Glutamatergic neuron (in vitro differentiated cells): ENCODE results near the gene GLB1L3. TPM values are rescaled to one million over a fixed set of nuclear protein-coding genes. Genes with fewer than 3 reads are reported as not detected.

Experiments used
- DNase-seq: peaks from one replicate; pipeline ENCODE4 v3.0.0; 2022
- H3K27ac Mint-ChIP-seq: one replicate; pipeline ENCODE4 v1.8.0; 2020; ENCODE audit warnings: mild to moderate bottlenecking, mixed read lengths, inconsistent platforms; ENCODE audit not compliant: unreplicated experiment
- H3K27me3 Mint-ChIP-seq: one replicate; pipeline ENCODE4 v1.8.0; 2020; ENCODE audit warnings: mild to moderate bottlenecking, moderate library complexity, mixed read lengths, inconsistent platforms; ENCODE audit not compliant: unreplicated experiment
- H3K36me3 Mint-ChIP-seq: one replicate; pipeline ENCODE4 v1.8.0; 2020; ENCODE audit warnings: mild to moderate bottlenecking, mixed read lengths, inconsistent platforms; ENCODE audit not compliant: unreplicated experiment
- H3K4me1 Mint-ChIP-seq: one replicate; pipeline ENCODE4 v1.8.0; 2020; ENCODE audit warnings: mild to moderate bottlenecking, low read depth, mixed read lengths, inconsistent platforms; ENCODE audit not compliant: unreplicated experiment
- H3K4me3 Mint-ChIP-seq: one replicate; pipeline ENCODE4 v1.8.0; 2020; ENCODE audit warnings: mild to moderate bottlenecking, mixed read lengths, inconsistent platforms; ENCODE audit not compliant: unreplicated experiment
- H3K9me3 Mint-ChIP-seq: one replicate; pipeline ENCODE4 v1.8.0; 2020; ENCODE audit warnings: mild to moderate bottlenecking, moderate library complexity, mixed read lengths, inconsistent platforms; ENCODE audit not compliant: unreplicated experiment
- total RNA-seq: library from RNA; stranded (reverse); fragmentation: NEBNext Ultra II Directional; extraction: Animal tissue kit (Norgen Biotek cat#: 25700); gene quantifications from one replicate; pipeline ENCODE4 v1.2.1, GENCODE V29; 2021; ENCODE audit not compliant: unreplicated experiment
- TF ChIP-seq, protein P1 (sequence below): fragments of 200-600 bp; sonication (generic); IDR thresholded peaks from one replicate; pipeline ENCODE4 v1.5.0; 2021; ENCODE audit not compliant: partially characterized antibody, unreplicated experiment

The GLB1L3 gene
- total RNA-seq, 1 donor from 2014 or later, result 0.83 TPM

DNA sequence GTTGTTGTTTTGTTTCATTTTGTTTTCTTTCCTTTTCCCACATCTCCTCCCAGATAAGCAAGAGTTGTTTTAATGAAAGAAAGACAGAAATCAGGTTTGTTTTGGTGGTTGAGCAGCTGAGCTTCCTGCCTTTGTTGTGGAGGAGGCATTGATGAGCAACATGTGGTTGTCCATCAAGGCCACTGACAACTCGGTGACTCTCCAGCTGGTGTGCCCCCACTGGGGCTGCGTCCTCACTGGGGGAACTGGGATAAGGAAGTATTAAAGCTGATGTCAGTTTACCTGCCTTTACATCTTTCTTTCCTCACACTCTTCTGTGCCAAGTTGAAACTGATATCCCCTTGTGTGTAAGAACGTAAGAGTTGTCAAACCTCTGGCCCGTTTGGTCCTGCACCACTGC, 45.8 kb upstream of the GLB1L3 start:
- TF ChIP-seq, protein P1, sequence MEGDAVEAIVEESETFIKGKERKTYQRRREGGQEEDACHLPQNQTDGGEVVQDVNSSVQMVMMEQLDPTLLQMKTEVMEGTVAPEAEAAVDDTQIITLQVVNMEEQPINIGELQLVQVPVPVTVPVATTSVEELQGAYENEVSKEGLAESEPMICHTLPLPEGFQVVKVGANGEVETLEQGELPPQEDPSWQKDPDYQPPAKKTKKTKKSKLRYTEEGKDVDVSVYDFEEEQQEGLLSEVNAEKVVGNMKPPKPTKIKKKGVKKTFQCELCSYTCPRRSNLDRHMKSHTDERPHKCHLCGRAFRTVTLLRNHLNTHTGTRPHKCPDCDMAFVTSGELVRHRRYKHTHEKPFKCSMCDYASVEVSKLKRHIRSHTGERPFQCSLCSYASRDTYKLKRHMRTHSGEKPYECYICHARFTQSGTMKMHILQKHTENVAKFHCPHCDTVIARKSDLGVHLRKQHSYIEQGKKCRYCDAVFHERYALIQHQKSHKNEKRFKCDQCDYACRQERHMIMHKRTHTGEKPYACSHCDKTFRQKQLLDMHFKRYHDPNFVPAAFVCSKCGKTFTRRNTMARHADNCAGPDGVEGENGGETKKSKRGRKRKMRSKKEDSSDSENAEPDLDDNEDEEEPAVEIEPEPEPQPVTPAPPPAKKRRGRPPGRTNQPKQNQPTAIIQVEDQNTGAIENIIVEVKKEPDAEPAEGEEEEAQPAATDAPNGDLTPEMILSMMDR, result no peak
- Mint-ChIP-seq H3K27me3 (peaks cover 4% of the 10 kb centered on the region), H3K4me3 (no peak overlapping the region), H3K27ac (no peak overlapping the region), H3K9me3 (peaks cover 3% of the 10 kb centered on the region), H3K4me1 (peaks cover 29% of the 10 kb centered on the region), H3K36me3 (no peaks in the 10 kb centered on the region)
- no peak for DNase-seq

DNA sequence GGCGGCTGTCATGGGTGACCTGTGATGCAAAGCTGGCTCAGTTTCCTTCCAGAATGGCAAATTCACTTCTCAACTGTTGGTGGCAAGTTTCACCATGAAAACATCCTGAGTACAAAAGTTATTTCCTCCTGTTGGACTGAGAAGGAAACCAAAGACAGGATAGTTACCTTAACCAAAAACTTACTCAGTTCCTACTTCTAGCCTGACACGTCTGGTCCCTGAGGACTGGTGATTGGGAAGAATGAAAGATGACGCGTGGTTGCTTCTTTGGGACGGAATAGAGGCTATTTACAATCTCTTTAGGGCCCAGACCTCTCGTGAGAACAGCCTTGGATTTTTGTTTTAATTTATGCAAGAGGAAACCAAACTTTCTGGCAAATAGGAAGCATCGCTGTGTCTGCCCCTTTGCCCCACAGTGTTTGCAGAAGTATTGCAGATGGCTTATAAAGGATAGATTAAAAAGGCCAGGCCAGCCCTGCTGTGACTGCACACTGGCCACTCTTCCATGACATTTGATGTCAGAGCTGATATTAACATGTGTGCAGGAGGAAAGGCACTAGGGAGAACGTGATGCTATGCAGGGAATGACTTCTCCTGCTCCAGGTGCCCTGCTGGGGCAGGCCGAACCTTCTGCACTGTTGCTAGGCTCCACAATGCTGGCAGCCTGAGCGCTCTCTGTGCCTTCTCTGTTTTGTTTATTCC, 44.1 kb upstream of the GLB1L3 start:
- H3K4me1 Mint-ChIP-seq, result peaks cover 17% of the 10 kb centered on the region
- H3K27ac Mint-ChIP-seq, result no peak overlapping the region
- no peaks in the 10 kb centered on the region for H3K9me3 Mint-ChIP-seq
- TF ChIP-seq, protein P1, result no peak
- no peak for DNase-seq
- no peak overlapping the region for H3K4me3 Mint-ChIP-seq
- peaks cover 1% of the 10 kb centered on the region for H3K27me3 Mint-ChIP-seq
- H3K36me3 Mint-ChIP-seq, result no peaks in the 10 kb centered on the region

DNA sequence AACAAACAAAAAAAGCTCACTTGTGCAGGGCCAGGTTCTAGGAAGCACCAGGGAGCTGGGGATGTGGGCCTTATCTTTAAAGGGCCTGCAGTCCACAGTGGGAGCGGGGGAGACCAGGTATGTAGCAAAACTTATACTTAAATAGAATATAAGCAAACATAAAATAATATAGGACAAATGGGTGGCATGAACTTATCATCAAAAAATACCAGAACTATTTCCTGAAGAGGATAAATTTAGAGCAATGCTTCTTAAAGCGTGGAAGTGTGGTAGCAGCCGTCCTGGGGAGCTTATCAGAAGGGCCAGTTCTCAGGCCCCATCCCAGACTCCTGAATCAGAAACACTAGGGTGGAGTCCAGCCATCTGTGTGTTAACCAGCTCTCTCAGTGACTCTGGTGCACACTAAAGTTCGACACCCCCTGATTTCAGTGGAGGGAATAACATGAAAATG, 42.4 kb upstream of the GLB1L3 start:
- TF ChIP-seq, protein P1, result no peak
- no peak for DNase-seq
- no peak overlapping the region for H3K4me3 Mint-ChIP-seq
- H3K27me3 Mint-ChIP-seq, result peaks cover 6% of the 10 kb centered on the region
- no peaks in the 10 kb centered on the region for H3K36me3 Mint-ChIP-seq
- H3K9me3 Mint-ChIP-seq, result peaks cover 2% of the 10 kb centered on the region
- no peak overlapping the region for H3K27ac Mint-ChIP-seq
- peaks cover 11% of the 10 kb centered on the region for H3K4me1 Mint-ChIP-seq

DNA sequence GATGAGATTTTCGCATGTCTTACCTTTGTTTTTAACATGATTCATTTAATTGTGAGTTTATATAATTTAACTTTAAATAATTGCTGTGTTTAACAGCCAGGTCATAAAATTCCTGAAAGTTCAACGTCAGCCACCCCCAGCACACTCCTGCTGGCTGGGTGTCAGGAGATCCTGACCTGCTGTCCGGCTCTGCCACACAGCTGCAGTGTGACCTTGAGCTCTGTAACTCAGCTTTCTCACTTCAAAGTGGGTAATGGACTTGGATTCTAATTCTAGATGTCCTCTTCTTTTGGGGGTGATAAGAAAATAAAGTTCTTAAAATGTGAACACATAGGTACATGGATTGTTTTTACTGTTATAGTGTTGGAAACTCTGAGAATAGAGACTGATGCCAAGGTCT, 40.8 kb upstream of the GLB1L3 start:
- Mint-ChIP-seq H3K27ac (no peak overlapping the region), H3K36me3 (no peaks in the 10 kb centered on the region), H3K4me1 (peaks cover 7% of the 10 kb centered on the region), H3K27me3 (peaks cover 5% of the 10 kb centered on the region), H3K4me3 (no peak overlapping the region), H3K9me3 (peaks cover 2% of the 10 kb centered on the region)
- no peak for DNase-seq
- TF ChIP-seq, protein P1, result no peak

DNA sequence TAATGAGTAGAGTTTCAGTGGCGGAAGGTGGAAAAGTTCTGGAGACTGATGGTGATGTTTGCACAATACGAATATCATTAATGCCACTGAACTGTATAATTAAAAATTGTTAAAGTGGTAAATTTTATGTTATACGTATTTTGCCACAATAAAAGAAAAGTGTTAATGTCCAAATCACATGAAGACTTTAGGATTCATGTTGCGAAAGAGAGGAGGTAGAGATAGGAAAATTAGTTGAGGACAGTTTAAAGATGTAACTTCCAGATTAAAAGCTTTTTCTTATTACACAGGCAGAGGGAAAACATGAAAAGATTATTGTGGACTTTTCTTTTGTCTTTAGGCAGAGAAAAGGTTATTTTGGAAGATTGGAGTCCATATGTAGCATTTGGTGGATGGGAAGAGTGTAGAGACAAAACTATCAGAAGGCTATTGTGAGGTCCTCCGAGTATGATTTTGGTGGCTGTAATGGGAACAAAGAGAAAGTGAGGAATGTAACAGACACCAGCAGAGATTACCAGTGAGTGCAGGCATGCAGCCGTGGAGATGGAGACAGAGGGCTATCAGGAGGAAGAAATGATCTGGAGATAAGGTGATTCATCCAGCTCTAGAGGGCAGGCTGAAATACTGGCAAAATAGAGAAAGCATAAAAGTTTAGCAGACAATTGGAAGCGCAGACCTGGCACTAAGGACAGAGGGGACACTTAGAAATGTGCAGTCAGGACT, 39.2 kb upstream of the GLB1L3 start:
- Mint-ChIP-seq H3K4me1 (peaks cover 3% of the 10 kb centered on the region), H3K27ac (no peak overlapping the region), H3K36me3 (no peaks in the 10 kb centered on the region), H3K9me3 (peaks cover 2% of the 10 kb centered on the region), H3K4me3 (no peak overlapping the region), H3K27me3 (peaks cover 5% of the 10 kb centered on the region)
- no peak for DNase-seq
- TF ChIP-seq, protein P1, result no peak
